Neural cell (in vitro differentiated cells): ENCODE results near the gene MAP2K1. TPM values are rescaled to one million over a fixed set of nuclear protein-coding genes. Genes with fewer than 3 reads are reported as not detected.

Experiments
- H2AFZ ChIP-seq: fragments of 200-600, 300-800 bp; sonication (generic), shearing (Covaris generic); 2 replicates; pipeline ENCODE4 v1.6.0; 2014; ENCODE audit warnings: low read depth, mild to moderate bottlenecking, antibody characterized with exemption, low read length, moderate library complexity
- H3F3A ChIP-seq: fragments of 200-600 bp; shearing (Covaris generic); 2 replicates; pipeline ENCODE4 v1.6.1; 2016; ENCODE audit warnings: mild to moderate bottlenecking, moderate library complexity, mixed read lengths, antibody characterized with exemption, low read length; ENCODE audit not compliant: insufficient read depth, poor library complexity, severe bottlenecking
- H3K27ac ChIP-seq: fragments of 200-600, 300-800 bp; sonication (generic), shearing (Covaris generic); 2 replicates; pipeline ENCODE4 v1.5.1; 2014; ENCODE audit warnings: mild to moderate bottlenecking, low read length, moderate library complexity
- H3K27me3 ChIP-seq: fragments of 300-800, 200-600 bp; sonication (generic), shearing (Covaris generic); 2 replicates; pipeline ENCODE4 v1.6.0; 2014; ENCODE audit warnings: mild to moderate bottlenecking, low read depth, low read length, moderate library complexity; ENCODE audit not compliant: insufficient read depth
- H3K36me3 ChIP-seq: fragments of 300-800, 200-600 bp; sonication (generic), shearing (Covaris generic); 2 replicates; pipeline ENCODE4 v1.5.1; 2014; ENCODE audit warnings: mild to moderate bottlenecking, antibody characterized with exemption, low read length, moderate library complexity; ENCODE audit not compliant: insufficient read depth
- H3K4me2 ChIP-seq: fragments of 300-800, 200-600 bp; sonication (generic), shearing (Covaris generic); 2 replicates; pipeline ENCODE4 v1.6.0; 2014; ENCODE audit warnings: mild to moderate bottlenecking, low read length
- H3K4me3 ChIP-seq: fragments of 300-800, 200-600 bp; sonication (generic), shearing (Covaris generic); 2 replicates; pipeline ENCODE4 v1.5.1; 2014; ENCODE audit warnings: mild to moderate bottlenecking, low read length, moderate library complexity
- H3K79me2 ChIP-seq: fragments of 200-600 bp; shearing (Covaris generic); replicated peaks from 2 replicates; pipeline ENCODE4 v1.6.0; 2014; ENCODE audit warnings: mild to moderate bottlenecking, low read length, moderate library complexity; ENCODE audit not compliant: insufficient read depth
- H3K9ac ChIP-seq: fragments of 300-800, 200-600 bp; sonication (generic), shearing (Covaris generic); 2 replicates; pipeline ENCODE4 v1.6.1; 2016; ENCODE audit warnings: mild to moderate bottlenecking, low read length, mixed read lengths
- H3K9me2 ChIP-seq: fragments of 200-600 bp; shearing (Covaris generic); 2 replicates; pipeline ENCODE4 v1.6.1; 2016; ENCODE audit warnings: mild to moderate bottlenecking, low read length, mixed read lengths; ENCODE audit not compliant: insufficient read depth
- H3K9me3 ChIP-seq: fragments of 200-600, 300-800 bp; sonication (generic), shearing (Covaris generic); 2 replicates; pipeline ENCODE4 v1.6.1; 2016; ENCODE audit warnings: mild to moderate bottlenecking, mixed run types, low read length, moderate library complexity, mixed read lengths
- H4K20me1 ChIP-seq: fragments of 200-600 bp; shearing (Covaris generic); 2 replicates; pipeline ENCODE4 v1.6.1; 2016; ENCODE audit warnings: mild to moderate bottlenecking, mixed run types; ENCODE audit not compliant: insufficient read depth
- CTCF ChIP-seq: fragments of 450-650 bp; IDR thresholded peaks from 2 replicates; pipeline ENCODE4 v1.5.1; 2014; ENCODE audit warnings: antibody characterized with exemption, mild to moderate bottlenecking, moderate library complexity; ENCODE audit not compliant: poor library complexity, severe bottlenecking
- EP300 ChIP-seq: fragments of 450-650 bp; conservative IDR thresholded peaks from 2 replicates; pipeline ENCODE4 v1.6.1; 2014; ENCODE audit warnings: antibody characterized with exemption, mild to moderate bottlenecking, moderate library complexity; ENCODE audit not compliant: poor library complexity, severe bottlenecking
- EZH2 ChIP-seq: fragments of 200-600, 300-800 bp; shearing (Covaris generic), sonication (generic); IDR thresholded peaks from 2 replicates; pipeline ENCODE4 v1.6.1; 2014; ENCODE audit warnings: antibody characterized with exemption, low read length, borderline replicate concordance, mild to moderate bottlenecking; ENCODE audit not compliant: insufficient read depth, poor library complexity, severe bottlenecking
- MXI1 ChIP-seq: fragments of 450-650 bp; conservative IDR thresholded peaks from 2 replicates; pipeline ENCODE4 v1.6.1; 2014; ENCODE audit warnings: antibody characterized with exemption, mild to moderate bottlenecking; ENCODE audit not compliant: poor library complexity, severe bottlenecking
- POLR2AphosphoS5 ChIP-seq: IDR thresholded peaks from 2 replicates; pipeline ENCODE4 v1.6.1; 2012
- RAD21 ChIP-seq: fragments of 450-650 bp; conservative IDR thresholded peaks from 2 replicates; pipeline ENCODE4 v1.6.1; 2014; ENCODE audit warnings: antibody characterized with exemption, mild to moderate bottlenecking, moderate library complexity
- REST ChIP-seq: IDR thresholded peaks from 2 replicates; pipeline ENCODE4 v1.6.1; 2012; ENCODE audit warnings: borderline replicate concordance
- SMC3 ChIP-seq: fragments of 450-650 bp; conservative IDR thresholded peaks from 2 replicates; pipeline ENCODE4 v1.6.1; 2014; ENCODE audit warnings: antibody characterized with exemption, mild to moderate bottlenecking, moderate library complexity; ENCODE audit not compliant: poor library complexity
- TAF1 ChIP-seq: IDR thresholded peaks from 2 replicates; pipeline ENCODE4 v1.6.1; 2012; ENCODE audit warnings: low read depth
- polyA plus RNA-seq: library from polyadenylated mRNA; depleted of rRNA; stranded (reverse); fragments of >200 nt; gene quantifications from 2 replicates; pipeline ENCODE4 v1.2.3, GENCODE V29; 2014

MAP2K1 gene
- polyA plus RNA-seq, 1 donor from 2014 or later: 24.7 TPM

GRCh38 chr15:66481107-66481856, 94.6 kb downstream of the MAP2K1 start:
- TF ChIP-seq CTCF (no peak), EP300 (no peak), EZH2 (no peak), REST (no peak), MXI1 (no peak), RAD21 (no peak), TAF1 (no peak), SMC3 (no peak), POLR2AphosphoS5 (no peak)
- Histone ChIP-seq H3K9me3 (no peaks in the 10 kb centered on the region), H3K9ac (no peak overlapping the region), H3K79me2 (no peaks in the 10 kb centered on the region), H3K4me3 (no peak overlapping the region), H3K4me2 (no peak overlapping the region), H3F3A (no peaks in the 10 kb centered on the region), H3K36me3 (no peaks in the 10 kb centered on the region), H3K27ac (no peak overlapping the region), H3K9me2 (no peaks in the 10 kb centered on the region), H3K27me3 (no peaks in the 10 kb centered on the region), H4K20me1 (no peaks in the 10 kb centered on the region), H2AFZ (no peak overlapping the region)

- H3K4me2 ChIP-seq: no peak overlapping the region
- H3F3A ChIP-seq: no peaks in the 10 kb centered on the region
- H4K20me1 ChIP-seq: no peaks in the 10 kb centered on the region
- H3K9me2 ChIP-seq: no peaks in the 10 kb centered on the region
- no peaks in the 10 kb centered on the region for H3K27me3 ChIP-seq
- no peak overlapping the region for H3K9ac ChIP-seq
- H3K27ac ChIP-seq: no peak overlapping the region
- no peaks in the 10 kb centered on the region for H3K79me2 ChIP-seq
- no peak for TF ChIP-seq SMC3
- TF ChIP-seq MXI1: no peak
- TF ChIP-seq RAD21: no peak
- TF ChIP-seq TAF1: no peak
- no peak for TF ChIP-seq EP300
- TF ChIP-seq EZH2: no peak
- TF ChIP-seq POLR2AphosphoS5: no peak
- no peak for TF ChIP-seq CTCF
- no peak for TF ChIP-seq REST
- no peaks in the 10 kb centered on the region for H3K9me3 ChIP-seq
- no peak overlapping the region for H3K4me3 ChIP-seq
- no peak overlapping the region for H2AFZ ChIP-seq
- H3K36me3 ChIP-seq: no peaks in the 10 kb centered on the region
Measured at GRCh38 chr15:66482539-66482938, 95.8 kb downstream of the MAP2K1 start.
